Measurements from ENCODE around the gene MCCC2. TPM values are rescaled to one million over a fixed set of nuclear protein-coding genes. Genes with fewer than 3 reads are reported as not detected.

The MCCC2 gene
- total and polyA plus RNA-seq, 10 of the 15 experiments (the other 5 are each of a cell fraction or from before 2014, with no cell fraction given): 22.2 to 106 (median 77.7) TPM

GRCh38 chr5:71640408-71640807 lies 53.3 kb downstream of the MCCC2 start:
- FAIRE-seq: no peak
- Histone ChIP-seq H3K36me3 (ENCODE audit: control insufficient read depth in 2 of 2, insufficient read depth in 2 of 2, low read length in 1 of 2) (peaks cover 4 to 22% of the 10 kb centered on the region in 2 experiments), H3K9me3 (replicated peaks; ENCODE audit: control insufficient read depth, insufficient read depth, low read length) (no peaks in the 10 kb centered on the region), H3K27ac (ENCODE audit: control insufficient read depth, insufficient read depth) (no peak overlapping the region), H3K4me1 (ENCODE audit: control insufficient read depth, insufficient read depth, low read length) (no peaks in the 10 kb centered on the region), H3K79me2 (ENCODE audit: control insufficient read depth, insufficient read depth, low read length) (no peaks in the 10 kb centered on the region), H4K20me1 (ENCODE audit: control insufficient read depth, insufficient read depth) (no peaks in the 10 kb centered on the region), H3K4me3 (no peak overlapping the region), H2AFZ (ENCODE audit: control insufficient read depth, low read depth, low read length) (no peak overlapping the region), H3K27me3 (replicated peaks in 1 of 2; ENCODE audit: control insufficient read depth in 2 of 2, insufficient read depth in 2 of 2, low read length in 1 of 2) (no peaks in the 10 kb centered on the region), H3K4me2 (ENCODE audit: control insufficient read depth, insufficient read depth) (no peak overlapping the region), H3K9ac (ENCODE audit: control insufficient read depth, insufficient read depth, low read length) (no peak overlapping the region)
- SMC1A ChIA-PET (ENCODE audit: uncharacterized antibody, unreplicated experiment): interaction anchor here (0.7 kb wide), 1 partner anchor 61 kb away, joined by 3 read pairs; no protein-coding TSS in a partner anchor
- BruUV-seq (replicated peaks): no TSS peak
- POLR2A ChIA-PET: interaction anchor here (0.6 to 0.9 kb wide), 2 partner anchors 11 to 1209 kb away, joined by 3 to 6 read pairs; no protein-coding TSS in a partner anchor
- no peak for DNase-seq (ENCODE audit: low read depth, low spot score)
- in situ Hi-C loops (cut with MboI): no loop called here
- no peak for ATAC-seq
- CTCF ChIA-PET: no interaction called here
- intact Hi-C loops (cut with micrococcal nuclease; ENCODE audit: unreplicated experiment): no loop called here
- WGBS (ENCODE audit: insufficient coverage, insufficient replicate concordance, low lambda C conversion rate, missing lambda C conversion rate): 15% methylated on average over 3 of the region's 3 CpGs
- no peak for TF ChIP-seq USF2 (IDR thresholded peaks at IDR 0.05; ENCODE audit: borderline replicate concordance, low read depth, low read length)
- no peak for TF ChIP-seq ZNF207 (IDR thresholded peaks at IDR 0.05; ENCODE audit: borderline replicate concordance)
- TF ChIP-seq EP300 (IDR thresholded peaks at IDR 0.05; ENCODE audit: borderline replicate concordance in 1 of 2, control insufficient read depth in 1 of 2, low read depth in 2 of 2, low read length in 2 of 2): no peak
- no peak for TF ChIP-seq YBX1 (IDR thresholded peaks at IDR 0.05)
- TF ChIP-seq CHD2 (IDR thresholded peaks at IDR 0.05; ENCODE audit: borderline replicate concordance, low read depth, low read length): no peak
- no peak for TF ChIP-seq ZNF217 (IDR thresholded peaks at IDR 0.05)
- no peak for TF ChIP-seq MEF2A (IDR thresholded peaks at IDR 0.05; ENCODE audit: insufficient read depth, low read depth, low read length)
- no peak for TF ChIP-seq BHLHE40 (IDR thresholded peaks at IDR 0.05; ENCODE audit: borderline replicate concordance in 1 of 2, low read depth in 2 of 2, low read length in 1 of 2)
- no peak for TF ChIP-seq E2F4 (IDR thresholded peaks at IDR 0.05; ENCODE audit: low read depth, low read length)
- TF ChIP-seq TCF7 (IDR thresholded peaks at IDR 0.05; ENCODE audit: borderline replicate concordance): no peak
- TF ChIP-seq SMAD1 (IDR thresholded peaks at IDR 0.05; ENCODE audit: low read depth, partially characterized antibody): no peak
- RAD21 ChIA-PET (ENCODE audit: unreplicated experiment): no interaction called here
